PC-3 (cell line): Measurements from ENCODE around the gene DISP3. TPM values are rescaled to one million over a fixed set of nuclear protein-coding genes. Genes with fewer than 3 reads are reported as not detected.

Experiments used
- ATAC-seq: fragments of 200-7000 bp; cut with Tn5 transposase; 2 replicates; pipeline ENCODE4 v1.9.1; 2020; ENCODE audit warnings: mild to moderate bottlenecking, moderate library complexity
- BruUV-seq: library from RNA; stranded (reverse); fragments of 400-500 nt; replicated peaks from 2 replicates; lab custom pipeline; 2021; lab: Mats Ljungman, UMichigan
- CTCF ChIA-PET: fragments of 300-600 bp; sonication (Branson Sonifier 250); formaldehyde crosslinking; loops from one replicate; lab custom pipeline; 2022; ENCODE audit warnings: antibody characterized with exemption; lab: Charles Lee
- POLR2A ChIA-PET: fragments of 300-600 bp; sonication (Branson Sonifier 250); formaldehyde crosslinking; loops from one replicate; lab custom pipeline; 2022; ENCODE audit warnings: antibody characterized with exemption; ENCODE audit not compliant: unreplicated experiment; lab: Charles Lee
- DNase-seq: peaks from one replicate; pipeline ENCODE4 v3.0.0-alpha.2; 2015
- H2AFZ ChIP-seq: fragments of 300-600 bp; sonication (generic); 2 replicates; pipeline ENCODE4 v1.6.0; 2016; ENCODE audit warnings: antibody characterized with exemption, low read length
- H3F3A ChIP-seq: fragments of 300-600 bp; sonication (generic); one replicate; pipeline ENCODE4 v1.6.0; 2017; ENCODE audit warnings: antibody characterized with exemption, low read length, control low read depth, mild to moderate bottlenecking; ENCODE audit not compliant: unreplicated experiment
- H3K27ac ChIP-seq: fragments of 300-600 bp; sonication (generic); 2 replicates; pipeline ENCODE4 v1.5.1; 2016; ENCODE audit warnings: mild to moderate bottlenecking, low read length
- H3K27me3 ChIP-seq: fragments of 300-600 bp; sonication (generic); 2 replicates; pipeline ENCODE4 v1.6.1; 2016; ENCODE audit warnings: low read length, mixed read lengths
- H3K36me3 ChIP-seq: fragments of 300-600 bp; sonication (generic); 2 replicates; pipeline ENCODE4 v1.6.1; 2016; ENCODE audit warnings: low read depth, mixed run types, low read length, mixed read lengths
- H3K4me1 ChIP-seq: fragments of 300-600 bp; sonication (generic); 2 replicates; pipeline ENCODE4 v1.5.1; 2016; ENCODE audit warnings: low read length; ENCODE audit not compliant: insufficient read depth
- H3K4me2 ChIP-seq: fragments of 300-600 bp; sonication (generic); 2 replicates; pipeline ENCODE4 v1.6.0; 2016; ENCODE audit warnings: low read length
- H3K4me3 ChIP-seq: fragments of 300-600 bp; sonication (generic); 2 replicates; pipeline ENCODE4 v1.5.1; 2016; ENCODE audit warnings: mild to moderate bottlenecking, low read length, mixed read lengths
- H3K79me2 ChIP-seq: fragments of 300-600 bp; sonication (generic); 2 replicates; pipeline ENCODE4 v1.6.1; 2017; ENCODE audit warnings: low read length, mixed read lengths
- H3K9ac ChIP-seq: fragments of 300-600 bp; sonication (generic); 2 replicates; pipeline ENCODE4 v1.6.0; 2016; ENCODE audit warnings: mild to moderate bottlenecking, low read length
- H3K9me2 ChIP-seq: fragments of 300-600 bp; sonication (generic); replicated peaks from 2 replicates; pipeline ENCODE4 v1.6.1; 2016; ENCODE audit warnings: mixed run types, low read length, mixed read lengths
- H3K9me3 ChIP-seq: fragments of 300-600 bp; sonication (generic); 2 replicates; pipeline ENCODE4 v1.6.1; 2016; ENCODE audit warnings: low read length, mixed read lengths
- H4K20me1 ChIP-seq: fragments of 300-600 bp; sonication (generic); 2 replicates; pipeline ENCODE4 v1.6.1; 2016; ENCODE audit warnings: low read length, mixed read lengths
- EZH2 ChIP-seq: fragments of 300-600 bp; sonication (generic); IDR thresholded peaks from one replicate; pipeline ENCODE4 v1.6.1; 2017; ENCODE audit warnings: antibody characterized with exemption, mild to moderate bottlenecking, low read length; ENCODE audit not compliant: unreplicated experiment
- EZH2phosphoT487 ChIP-seq: fragments of 300-600 bp; sonication (generic); IDR thresholded peaks from 2 replicates; pipeline ENCODE4 v1.6.1; 2018; ENCODE audit warnings: mild to moderate bottlenecking, antibody characterized with exemption, low read length, borderline replicate concordance
- intact Hi-C: fragments of 100-400 bp; cut with micrococcal nuclease; formaldehyde crosslinking; loops from 2 replicates; pipeline ENCODE4 v1.9.0; 2023
- total RNA-seq: library from RNA; depleted of rRNA; stranded (reverse); fragments of >200 nt; gene quantifications from 2 replicates; pipeline ENCODE4 v1.2.3, GENCODE V29; 2014
- TF ChIP-seq, protein P1 (sequence below): fragments of 300-600 bp; sonication (generic); conservative IDR thresholded peaks from 2 replicates; pipeline ENCODE4 v1.5.1; 2017; ENCODE audit warnings: antibody characterized with exemption, low read depth, mild to moderate bottlenecking, low read length

DISP3 gene
- total RNA-seq, 1 experiment from 2014 or later: 0.40 TPM

GRCh38 chr1:11550664-11551283, 71.8 kb downstream of the DISP3 start:
- H3K79me2 ChIP-seq: no peaks in the 10 kb centered on the region
- no peaks in the 10 kb centered on the region for H3K9me2 ChIP-seq
- no peaks in the 10 kb centered on the region for H3K9me3 ChIP-seq
- no TSS peak for BruUV-seq
- no peak overlapping the region for H2AFZ ChIP-seq
- no peak overlapping the region for H3K4me2 ChIP-seq
- ATAC-seq: peak; percentile 61; the same call in 1 of the 2 replicates
- intact Hi-C loops: no loop called here
- peaks cover 57% of the 10 kb centered on the region for H3K27me3 ChIP-seq
- POLR2A ChIA-PET: no interaction called here
- no peak for TF ChIP-seq EZH2
- TF ChIP-seq EZH2phosphoT487: no peak
- TF ChIP-seq, protein P1, sequence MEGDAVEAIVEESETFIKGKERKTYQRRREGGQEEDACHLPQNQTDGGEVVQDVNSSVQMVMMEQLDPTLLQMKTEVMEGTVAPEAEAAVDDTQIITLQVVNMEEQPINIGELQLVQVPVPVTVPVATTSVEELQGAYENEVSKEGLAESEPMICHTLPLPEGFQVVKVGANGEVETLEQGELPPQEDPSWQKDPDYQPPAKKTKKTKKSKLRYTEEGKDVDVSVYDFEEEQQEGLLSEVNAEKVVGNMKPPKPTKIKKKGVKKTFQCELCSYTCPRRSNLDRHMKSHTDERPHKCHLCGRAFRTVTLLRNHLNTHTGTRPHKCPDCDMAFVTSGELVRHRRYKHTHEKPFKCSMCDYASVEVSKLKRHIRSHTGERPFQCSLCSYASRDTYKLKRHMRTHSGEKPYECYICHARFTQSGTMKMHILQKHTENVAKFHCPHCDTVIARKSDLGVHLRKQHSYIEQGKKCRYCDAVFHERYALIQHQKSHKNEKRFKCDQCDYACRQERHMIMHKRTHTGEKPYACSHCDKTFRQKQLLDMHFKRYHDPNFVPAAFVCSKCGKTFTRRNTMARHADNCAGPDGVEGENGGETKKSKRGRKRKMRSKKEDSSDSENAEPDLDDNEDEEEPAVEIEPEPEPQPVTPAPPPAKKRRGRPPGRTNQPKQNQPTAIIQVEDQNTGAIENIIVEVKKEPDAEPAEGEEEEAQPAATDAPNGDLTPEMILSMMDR: no peak
- H3F3A ChIP-seq: no peaks in the 10 kb centered on the region
- CTCF ChIA-PET: no interaction called here
- H4K20me1 ChIP-seq: no peaks in the 10 kb centered on the region
- H3K9ac ChIP-seq: no peak overlapping the region
- peak; percentile 81 for DNase-seq
- H3K4me3 ChIP-seq: no peak overlapping the region
- H3K27ac ChIP-seq: no peak overlapping the region
- H3K36me3 ChIP-seq: no peaks in the 10 kb centered on the region
- no peaks in the 10 kb centered on the region for H3K4me1 ChIP-seq

DNA sequence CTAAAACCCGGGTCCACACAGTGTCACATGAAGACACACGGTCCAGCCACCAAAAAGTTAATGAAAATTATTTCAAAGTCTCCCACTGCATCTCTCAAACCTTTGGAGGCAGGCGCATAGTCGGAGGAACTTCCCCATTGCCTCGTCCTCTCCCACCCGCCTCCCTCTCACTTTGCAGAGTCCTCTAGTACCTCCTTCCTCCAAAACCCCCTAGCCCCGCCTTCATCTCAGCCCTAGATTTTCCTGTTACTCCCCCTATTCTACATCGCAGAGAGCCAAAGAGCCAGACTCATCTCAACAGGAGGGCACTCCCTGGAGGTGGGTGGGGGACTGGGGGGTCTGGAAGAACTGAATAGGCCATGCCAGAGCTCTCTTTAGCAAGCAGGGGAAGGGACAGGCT, 79.3 kb downstream of the DISP3 start:
- TF ChIP-seq EZH2 (no peak), EZH2phosphoT487 (no peak)
- TF ChIP-seq, protein P1: no peak
- no TSS peak for BruUV-seq
- no peak for DNase-seq
- H3K4me2 ChIP-seq: no peak overlapping the region
- H3K9me2 ChIP-seq: no peaks in the 10 kb centered on the region
- intact Hi-C loops: no loop called here
- no peak overlapping the region for H3K4me3 ChIP-seq
- no peaks in the 10 kb centered on the region for H3K36me3 ChIP-seq
- no peaks in the 10 kb centered on the region for H3K9me3 ChIP-seq
- no peaks in the 10 kb centered on the region for H3K79me2 ChIP-seq
- ChIA-PET POLR2A (no interaction called here), CTCF (no interaction called here)
- no peak overlapping the region for H3K27ac ChIP-seq
- no peak overlapping the region for H3K9ac ChIP-seq
- no peak for ATAC-seq
- no peaks in the 10 kb centered on the region for H3F3A ChIP-seq
- H2AFZ ChIP-seq: no peak overlapping the region
- H4K20me1 ChIP-seq: no peaks in the 10 kb centered on the region
- no peaks in the 10 kb centered on the region for H3K4me1 ChIP-seq
- peaks cover 78% of the 10 kb centered on the region for H3K27me3 ChIP-seq

GRCh38 chr1:11558871-11559590, 80.1 kb downstream of the DISP3 start:
- TF ChIP-seq EZH2 (no peak), EZH2phosphoT487 (no peak)
- TF ChIP-seq, protein P1: no peak
- BruUV-seq: no TSS peak
- H3K36me3 ChIP-seq: no peaks in the 10 kb centered on the region
- no peaks in the 10 kb centered on the region for H3K4me1 ChIP-seq
- peak; percentile 56; the same call in 1 of the 2 replicates for ATAC-seq
- peaks cover 77% of the 10 kb centered on the region for H3K27me3 ChIP-seq
- H2AFZ ChIP-seq: no peak overlapping the region
- DNase-seq: no peak
- H3K79me2 ChIP-seq: no peaks in the 10 kb centered on the region
- no peak overlapping the region for H3K27ac ChIP-seq
- no peaks in the 10 kb centered on the region for H4K20me1 ChIP-seq
- H3K4me2 ChIP-seq: no peak overlapping the region
- H3F3A ChIP-seq: no peaks in the 10 kb centered on the region
- no peaks in the 10 kb centered on the region for H3K9me3 ChIP-seq
- ChIA-PET CTCF (no interaction called here), POLR2A (no interaction called here)
- H3K9me2 ChIP-seq: no peaks in the 10 kb centered on the region
- intact Hi-C loops: no loop called here
- H3K9ac ChIP-seq: no peak overlapping the region
- H3K4me3 ChIP-seq: no peak overlapping the region
